ENCODE measurements around the gene PCSK5.
"Not testable (repeated sequence)": the region's sequence is repeated elsewhere in the genome, so short reads cannot be mapped to it uniquely, and the experiment has no call there.

DNA sequence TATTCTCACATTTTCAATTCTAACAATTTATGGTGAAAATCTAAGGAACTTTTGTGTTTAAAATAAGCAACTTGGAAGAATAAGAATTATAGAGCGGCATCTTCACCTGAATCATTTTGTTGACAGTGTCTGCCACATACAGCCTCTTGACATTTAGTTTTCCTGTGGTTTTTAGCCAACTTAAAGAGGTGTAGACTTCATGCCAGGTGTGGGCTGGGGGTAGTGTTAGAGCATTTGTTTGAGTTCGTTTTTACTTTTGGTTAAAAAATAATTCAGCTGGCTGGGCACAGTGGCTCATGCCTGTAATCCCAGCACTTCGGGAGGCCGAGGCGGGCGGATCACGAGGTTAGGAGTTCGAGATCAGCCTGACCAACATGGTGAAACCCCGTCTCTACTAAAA, 72.8 kb downstream of the PCSK5 start:
- not testable (repeated sequence) for TF ChIP-seq RAD21 (IDR thresholded peaks at IDR 0.05); GABPA (IDR thresholded peaks at IDR 0.05 in 1 of 2, conservative IDR thresholded peaks at IDR 0.05 in 1 of 2); TAF1 (conservative IDR thresholded peaks at IDR 0.05); JUND (IDR thresholded peaks at IDR 0.05); YY1 (IDR thresholded peaks at IDR 0.05)
- TF ChIP-seq, protein P1, sequence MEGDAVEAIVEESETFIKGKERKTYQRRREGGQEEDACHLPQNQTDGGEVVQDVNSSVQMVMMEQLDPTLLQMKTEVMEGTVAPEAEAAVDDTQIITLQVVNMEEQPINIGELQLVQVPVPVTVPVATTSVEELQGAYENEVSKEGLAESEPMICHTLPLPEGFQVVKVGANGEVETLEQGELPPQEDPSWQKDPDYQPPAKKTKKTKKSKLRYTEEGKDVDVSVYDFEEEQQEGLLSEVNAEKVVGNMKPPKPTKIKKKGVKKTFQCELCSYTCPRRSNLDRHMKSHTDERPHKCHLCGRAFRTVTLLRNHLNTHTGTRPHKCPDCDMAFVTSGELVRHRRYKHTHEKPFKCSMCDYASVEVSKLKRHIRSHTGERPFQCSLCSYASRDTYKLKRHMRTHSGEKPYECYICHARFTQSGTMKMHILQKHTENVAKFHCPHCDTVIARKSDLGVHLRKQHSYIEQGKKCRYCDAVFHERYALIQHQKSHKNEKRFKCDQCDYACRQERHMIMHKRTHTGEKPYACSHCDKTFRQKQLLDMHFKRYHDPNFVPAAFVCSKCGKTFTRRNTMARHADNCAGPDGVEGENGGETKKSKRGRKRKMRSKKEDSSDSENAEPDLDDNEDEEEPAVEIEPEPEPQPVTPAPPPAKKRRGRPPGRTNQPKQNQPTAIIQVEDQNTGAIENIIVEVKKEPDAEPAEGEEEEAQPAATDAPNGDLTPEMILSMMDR (IDR thresholded peaks at IDR 0.05; ENCODE audit: low read depth, low read length, missing input control): not testable (repeated sequence)
- TF ChIP-seq, protein P2, sequence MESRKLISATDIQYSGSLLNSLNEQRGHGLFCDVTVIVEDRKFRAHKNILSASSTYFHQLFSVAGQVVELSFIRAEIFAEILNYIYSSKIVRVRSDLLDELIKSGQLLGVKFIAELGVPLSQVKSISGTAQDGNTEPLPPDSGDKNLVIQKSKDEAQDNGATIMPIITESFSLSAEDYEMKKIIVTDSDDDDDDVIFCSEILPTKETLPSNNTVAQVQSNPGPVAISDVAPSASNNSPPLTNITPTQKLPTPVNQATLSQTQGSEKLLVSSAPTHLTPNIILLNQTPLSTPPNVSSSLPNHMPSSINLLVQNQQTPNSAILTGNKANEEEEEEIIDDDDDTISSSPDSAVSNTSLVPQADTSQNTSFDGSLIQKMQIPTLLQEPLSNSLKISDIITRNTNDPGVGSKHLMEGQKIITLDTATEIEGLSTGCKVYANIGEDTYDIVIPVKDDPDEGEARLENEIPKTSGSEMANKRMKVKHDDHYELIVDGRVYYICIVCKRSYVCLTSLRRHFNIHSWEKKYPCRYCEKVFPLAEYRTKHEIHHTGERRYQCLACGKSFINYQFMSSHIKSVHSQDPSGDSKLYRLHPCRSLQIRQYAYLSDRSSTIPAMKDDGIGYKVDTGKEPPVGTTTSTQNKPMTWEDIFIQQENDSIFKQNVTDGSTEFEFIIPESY (IDR thresholded peaks at IDR 0.05): not testable (repeated sequence)
